HG03439 (cell line): Measurements from ENCODE around the gene MAGI2.

ENCODE experiments used
- ATAC-seq: cut with Tn5 transposase; IDR thresholded peaks from one replicate; pipeline ENCODE4 v1.9.1; 2021; ENCODE audit warnings: mild to moderate bottlenecking, moderate library complexity; ENCODE audit not compliant: unreplicated experiment

The MAGI2 gene

GRCh38 chr7:78448911-78449310 lies 1004.6 kb downstream of the MAGI2 start:
- no peak for ATAC-seq

DNA sequence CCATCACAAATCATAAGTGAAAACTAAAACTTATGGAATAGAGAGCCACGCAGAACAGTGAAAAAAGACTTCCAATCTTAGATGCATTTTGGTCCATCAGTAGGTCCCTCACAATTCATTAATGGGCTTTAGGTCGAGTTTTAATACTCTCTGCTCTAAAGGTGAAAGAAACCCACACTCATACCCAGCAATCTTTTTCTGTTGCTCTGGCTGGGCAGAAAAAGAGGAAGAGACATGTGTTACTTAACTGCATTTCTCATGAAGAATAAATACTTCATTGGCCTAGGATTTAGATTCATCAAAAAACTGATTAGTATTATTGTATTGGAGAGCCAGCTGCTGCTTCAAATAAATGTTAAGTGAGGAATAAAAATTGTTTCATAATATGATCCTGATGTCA lies 1009.2 kb downstream of the MAGI2 start:
- no peak for ATAC-seq

- no peak for ATAC-seq
Observed at GRCh38 chr7:78443811-78444210, 1009.7 kb downstream of the MAGI2 start.

DNA sequence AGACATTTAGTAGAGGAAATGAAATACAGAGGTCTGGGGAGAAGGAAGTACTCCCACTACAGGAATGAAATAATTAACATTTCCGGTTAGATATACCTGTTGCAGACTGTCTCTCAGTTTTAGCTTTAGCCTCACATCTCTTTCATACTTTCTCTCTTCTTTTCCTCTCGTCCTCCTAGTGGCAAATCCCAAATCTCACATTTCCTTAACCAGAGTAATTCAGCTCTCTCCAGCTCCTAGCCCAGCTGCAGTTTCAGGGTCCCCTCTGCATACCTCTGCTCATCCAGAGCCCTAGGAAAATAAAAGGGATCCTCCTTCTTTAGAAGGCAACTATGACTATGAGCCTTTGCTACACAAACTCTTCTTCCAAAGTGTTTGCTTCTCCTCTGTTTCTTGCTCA lies 1011.7 kb downstream of the MAGI2 start:
- ATAC-seq: no peak

DNA sequence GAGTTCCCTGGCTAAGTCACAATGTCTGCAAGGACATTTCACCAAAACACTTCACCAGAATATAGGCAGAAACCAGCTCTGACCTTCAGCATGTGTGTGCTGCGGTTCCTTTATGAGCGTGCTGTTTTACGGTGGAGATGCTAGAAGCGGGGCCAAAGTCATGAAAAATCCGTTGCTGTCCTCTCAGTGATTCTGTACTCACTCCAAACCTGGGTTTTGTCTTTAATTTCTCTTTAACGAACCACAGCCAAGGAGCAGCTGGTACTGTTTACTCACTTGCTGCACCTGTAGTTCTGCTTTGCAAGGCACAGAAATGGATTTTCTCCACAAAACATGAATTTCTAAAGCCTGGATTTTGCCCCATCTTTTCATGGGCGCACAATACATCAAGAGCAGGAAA lies 1015.0 kb downstream of the MAGI2 start:
- no peak for ATAC-seq

DNA sequence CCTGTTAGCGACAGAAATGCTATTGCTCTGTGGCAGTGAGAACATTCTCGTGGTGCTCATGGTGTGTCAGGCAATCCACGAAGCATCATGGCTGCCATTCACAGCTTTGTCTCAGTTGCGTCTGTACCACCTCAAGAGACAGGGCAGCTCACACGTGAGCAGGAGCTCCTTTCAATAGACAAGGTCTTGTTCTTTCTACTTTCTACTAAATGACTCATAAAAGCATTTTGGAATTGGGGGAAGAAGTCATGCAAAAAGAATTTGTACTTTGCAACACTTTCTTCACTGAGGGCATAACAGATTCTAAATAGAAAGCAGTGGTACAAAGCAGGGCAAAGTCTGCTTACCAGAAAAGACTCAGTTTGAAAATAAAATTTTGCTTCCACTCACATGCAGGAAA lies 1016.3 kb downstream of the MAGI2 start:
- ATAC-seq: no peak

GRCh38 chr7:78435355-78435754 lies 1018.1 kb downstream of the MAGI2 start:
- no peak for ATAC-seq

DNA sequence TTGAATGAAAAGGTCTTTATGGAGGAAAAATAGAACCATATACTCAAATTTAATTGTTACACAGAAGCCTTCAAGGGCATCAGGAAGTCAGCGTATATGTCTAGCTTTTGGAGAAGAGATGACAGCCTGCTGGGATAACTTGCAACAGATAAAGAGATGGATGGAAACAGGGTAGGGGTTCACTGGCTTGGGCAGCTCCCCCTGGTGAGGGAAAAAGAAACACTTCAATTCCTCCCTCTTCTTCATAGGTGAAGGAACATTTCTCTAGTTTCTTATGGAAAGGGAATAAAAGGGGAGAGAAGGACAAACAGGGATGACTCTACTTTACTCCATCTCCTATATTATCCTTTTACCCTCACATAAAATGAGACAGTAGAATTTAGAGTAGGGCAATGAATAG lies 1019.2 kb downstream of the MAGI2 start:
- ATAC-seq: no peak

- ATAC-seq: no peak
Observed at GRCh38 chr7:78433421-78433820, 1020.0 kb downstream of the MAGI2 start.

DNA sequence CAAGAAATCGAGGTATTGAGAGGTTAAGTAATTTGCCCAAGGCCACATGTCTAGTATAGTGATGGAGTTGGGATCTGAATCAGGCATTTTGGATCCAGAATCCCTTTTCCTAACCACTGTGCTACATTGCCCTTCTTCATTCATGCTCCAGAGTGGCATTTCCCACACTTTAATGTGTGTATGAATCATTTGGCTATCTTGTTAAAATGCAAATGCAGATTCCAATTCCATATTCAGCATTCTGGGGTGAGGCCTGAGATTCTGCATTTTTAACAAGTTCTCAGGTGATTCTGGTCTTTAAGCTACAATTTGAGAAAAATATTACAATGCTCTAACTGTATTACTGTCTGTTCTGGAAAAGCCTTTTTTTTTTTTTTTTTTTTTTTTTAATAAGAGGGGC lies 1023.6 kb downstream of the MAGI2 start:
- no peak for ATAC-seq

DNA sequence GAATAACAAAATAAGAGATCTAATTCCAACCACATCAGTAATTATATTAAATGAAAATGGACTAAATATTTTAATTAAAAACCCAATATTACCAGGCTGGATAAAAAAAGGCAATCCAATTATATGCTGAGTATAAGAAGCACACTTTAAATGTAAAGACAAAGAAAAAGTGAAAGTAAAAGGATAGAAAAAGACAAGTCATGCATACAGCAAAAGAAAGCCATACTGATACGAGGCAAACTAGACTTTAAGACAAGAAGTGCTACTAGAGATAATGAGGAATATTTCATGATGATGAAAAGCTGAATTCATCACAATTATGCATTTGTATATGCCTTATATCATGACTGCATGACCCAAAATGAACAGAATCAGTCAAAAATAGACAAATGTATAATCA lies 1026.3 kb downstream of the MAGI2 start:
- no peak for ATAC-seq

DNA sequence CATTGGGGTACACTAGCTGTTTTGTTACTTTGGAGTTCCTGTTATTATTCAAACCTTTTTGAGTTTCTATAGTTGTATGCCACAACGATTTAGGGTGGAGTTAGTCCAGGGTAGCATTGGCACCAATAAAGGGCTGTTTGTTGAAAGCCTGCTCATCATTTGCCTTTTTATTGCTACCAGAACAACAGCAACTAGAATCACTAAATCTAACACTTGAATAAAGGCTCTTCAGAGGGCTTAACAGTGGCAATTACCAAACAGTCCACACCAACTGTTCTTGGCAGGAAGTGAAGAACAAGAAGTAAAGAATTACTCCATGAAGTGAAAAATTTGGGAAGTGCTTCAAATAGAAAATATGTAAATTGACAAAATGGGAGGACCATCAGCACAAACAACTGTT lies 1033.5 kb downstream of the MAGI2 start:
- no peak for ATAC-seq

DNA sequence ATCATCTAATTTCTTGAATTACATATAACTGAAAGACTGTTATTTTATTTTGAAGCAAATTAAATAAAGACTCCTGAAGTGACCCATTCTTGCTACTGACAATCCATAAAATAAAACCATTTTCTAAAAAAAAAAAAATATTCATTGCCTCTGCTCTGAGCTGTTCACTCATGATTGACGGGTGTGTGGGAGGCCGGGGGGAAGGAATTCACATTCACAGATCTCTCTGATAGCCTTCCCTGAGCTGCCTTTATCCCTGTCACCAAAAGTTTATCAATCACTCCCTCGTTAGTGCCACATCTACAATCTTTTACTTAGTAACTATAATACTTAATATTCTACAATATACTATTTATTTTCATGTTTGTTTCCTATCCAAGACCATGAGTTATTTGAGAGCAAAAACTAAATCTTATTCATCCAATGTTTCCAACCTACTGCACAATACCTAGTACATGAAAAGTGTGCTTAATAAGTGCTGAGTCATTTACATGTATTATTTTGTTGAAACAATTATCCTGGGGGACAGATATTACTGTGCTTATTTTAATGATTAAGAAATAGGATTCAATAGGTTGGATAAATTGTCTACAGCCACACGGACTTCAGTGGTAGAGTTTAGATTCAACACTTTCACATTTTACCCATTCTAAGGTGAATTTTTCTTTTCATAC lies 1036.2 kb downstream of the MAGI2 start:
- no peak for ATAC-seq

DNA sequence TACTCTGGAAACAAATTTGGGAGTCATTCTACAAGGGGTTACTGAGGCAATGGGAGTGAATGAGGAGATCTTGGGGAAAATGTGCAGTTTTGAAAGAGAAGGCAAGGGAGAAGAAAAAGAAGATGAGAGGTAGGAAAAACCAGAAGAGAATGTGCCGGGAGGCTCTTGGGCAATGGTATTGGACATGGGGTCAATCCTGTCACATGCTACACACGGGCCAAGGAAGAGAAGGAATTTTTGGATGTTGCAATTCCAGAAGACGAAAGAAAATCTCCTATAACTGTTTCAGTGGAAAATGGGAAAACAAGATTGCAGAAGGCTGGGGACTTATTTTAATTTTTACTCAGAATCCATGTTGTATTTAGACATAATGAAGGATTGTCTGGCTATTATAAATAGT lies 1039.9 kb downstream of the MAGI2 start:
- ATAC-seq: no peak

- ATAC-seq: no peak
Observed at GRCh38 chr7:78412216-78412858, 1041.1 kb downstream of the MAGI2 start.

DNA sequence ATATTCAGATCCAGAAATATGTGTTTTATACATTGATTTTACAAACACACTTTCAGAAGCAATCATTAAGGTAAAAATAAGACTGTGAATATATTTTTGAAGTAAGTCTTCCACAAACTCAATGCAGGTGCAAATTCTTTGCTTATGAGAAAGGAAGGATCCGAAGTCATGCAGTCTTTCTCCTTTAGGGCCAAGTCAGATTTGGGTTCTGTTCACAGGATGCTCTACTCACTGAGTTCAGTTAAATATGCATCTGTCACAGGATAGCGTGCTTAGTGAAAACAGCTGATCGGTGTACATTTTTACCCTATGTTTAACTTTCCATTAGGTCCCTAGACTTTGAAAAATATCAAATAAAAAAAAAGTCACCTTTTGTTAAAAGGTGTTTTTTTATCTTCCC lies 1046.4 kb downstream of the MAGI2 start:
- no peak for ATAC-seq

DNA sequence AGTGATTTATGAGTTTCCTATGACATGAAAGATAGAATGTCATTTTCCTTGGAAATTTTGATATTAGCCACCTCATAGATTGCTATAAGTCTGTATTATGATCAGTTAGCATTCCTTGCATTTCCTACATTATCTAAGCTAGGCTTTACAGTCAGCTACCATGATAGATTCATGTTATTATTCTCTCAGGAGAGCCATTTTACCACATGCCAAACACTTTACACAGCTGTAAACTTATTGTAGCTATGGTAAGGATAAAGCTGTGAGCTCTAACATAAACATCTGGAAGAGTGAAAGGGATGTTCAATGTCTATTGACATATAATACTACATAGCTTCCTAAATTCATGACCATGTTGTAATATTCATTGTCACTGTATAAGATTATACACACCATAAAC lies 1046.9 kb downstream of the MAGI2 start:
- no peak for ATAC-seq

DNA sequence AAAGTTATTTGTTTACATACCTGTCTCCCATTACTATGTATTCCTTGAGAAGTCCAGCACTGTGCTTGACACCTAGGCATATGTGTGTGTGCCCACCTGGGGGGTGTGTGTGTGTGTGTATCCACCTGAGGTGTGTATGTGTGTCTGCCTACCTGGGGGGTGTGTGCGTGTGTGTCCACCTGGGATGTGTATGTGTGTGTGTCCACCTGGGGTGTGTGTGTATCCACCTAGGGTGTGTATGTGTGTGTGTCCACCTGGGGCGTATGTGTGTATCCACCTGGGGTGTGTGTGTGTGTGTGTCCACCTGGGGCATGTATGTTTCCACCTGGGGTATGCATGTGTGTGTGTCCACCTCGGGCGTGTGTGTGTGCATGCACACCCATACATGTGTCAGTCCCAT lies 1051.4 kb downstream of the MAGI2 start:
- no peak for ATAC-seq

GRCh38 chr7:78400038-78400437 lies 1053.4 kb downstream of the MAGI2 start:
- no peak for ATAC-seq

DNA sequence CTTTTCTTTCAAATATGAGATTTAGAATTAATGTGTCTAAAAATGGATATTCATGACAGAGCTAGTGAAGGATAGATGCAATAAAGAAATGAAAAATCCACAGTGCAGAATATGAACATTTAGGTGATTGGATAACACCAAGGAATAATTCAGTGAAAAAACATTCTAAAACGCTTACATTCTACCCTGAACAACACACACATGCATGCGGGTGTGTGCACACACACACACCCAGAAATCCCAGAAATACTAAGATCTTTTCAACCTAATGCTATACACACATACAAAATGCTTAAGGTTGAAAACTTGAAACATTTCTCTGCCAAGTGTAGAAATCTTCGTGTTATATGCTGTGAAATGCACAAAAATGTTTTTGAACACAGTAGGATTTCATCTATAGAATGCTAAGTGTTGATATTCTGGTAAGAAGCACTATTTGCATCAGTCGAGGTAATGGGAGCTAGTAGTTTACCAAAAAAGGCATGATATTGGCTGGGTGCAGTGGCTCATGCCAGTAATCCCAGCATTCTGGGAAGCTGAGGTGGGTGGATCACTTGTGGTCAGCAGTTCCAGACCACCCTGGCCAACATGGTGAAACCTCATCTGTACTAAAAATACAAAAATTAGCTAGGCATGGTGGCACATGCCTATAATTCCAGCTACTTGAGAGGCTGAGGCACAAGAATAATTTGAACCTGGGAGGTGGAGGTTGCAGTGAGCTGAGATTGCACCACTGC lies 1054.3 kb downstream of the MAGI2 start:
- no peak for ATAC-seq

DNA sequence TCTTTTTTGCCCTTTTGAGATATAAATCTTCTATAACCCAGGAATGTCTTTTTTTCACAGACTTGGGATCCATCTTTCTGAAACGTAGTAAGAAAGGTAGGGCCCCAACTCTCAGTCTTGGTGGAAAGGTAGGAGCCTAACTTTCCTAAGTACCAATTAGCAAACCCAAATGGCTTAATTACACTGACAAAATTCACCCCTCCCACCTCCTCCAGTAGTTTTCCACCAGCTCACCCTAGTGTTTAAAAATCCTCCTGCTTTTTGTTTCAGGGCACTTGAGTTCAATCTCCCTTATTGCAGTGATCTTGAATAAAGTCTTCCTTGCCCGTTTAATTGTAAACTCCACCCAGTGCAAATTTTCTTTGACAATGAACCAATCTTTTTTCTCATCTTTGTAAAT lies 1054.9 kb downstream of the MAGI2 start:
- no peak for ATAC-seq

DNA sequence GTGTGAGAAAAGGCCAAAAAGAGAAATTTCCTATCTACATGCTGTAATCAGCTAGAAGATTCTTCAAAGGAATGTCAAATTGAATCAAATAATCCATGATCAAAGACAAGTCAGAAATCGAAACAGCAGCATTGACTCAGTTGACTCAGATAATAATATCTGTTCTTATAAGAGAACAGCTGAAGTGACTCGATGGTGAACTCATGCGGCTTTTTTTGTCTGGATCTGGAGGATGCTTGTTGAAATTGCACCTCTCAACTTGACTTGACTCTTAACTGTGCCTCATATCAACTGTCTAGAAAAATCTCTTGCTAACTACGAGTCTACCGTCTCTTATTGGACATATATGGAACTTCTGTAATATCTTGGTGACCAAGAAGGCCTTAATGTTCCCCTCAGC lies 1055.4 kb downstream of the MAGI2 start:
- ATAC-seq: no peak
